IMR-90 (cell line): ENCODE measurements around the gene IL36B. TPM values are rescaled to one million over a fixed set of nuclear protein-coding genes. Genes with fewer than 3 reads are reported as not detected.

Source experiments
- ATAC-seq: fragments of 200-7000 bp; cut with Tn5 transposase; 2 replicates; pipeline ENCODE4 v1.9.1; 2020; ENCODE audit warnings: low read depth, mild to moderate bottlenecking, moderate library complexity
- BruUV-seq: library from RNA; stranded (reverse); fragments of 400-500 nt; replicated peaks from 2 replicates; lab custom pipeline; 2021; lab: Mats Ljungman, UMichigan
- CTCF ChIA-PET: fragments of 300-600 bp; formaldehyde crosslinking; extraction: SDS; loops from one replicate; lab custom pipeline; 2021; ENCODE audit warnings: antibody characterized with exemption; lab: Yijun Ruan, JAX
- POLR2A ChIA-PET: fragments of 300-600 bp; sonication (Branson Sonifier 250); formaldehyde crosslinking; loops from one replicate; lab custom pipeline; 2022; ENCODE audit warnings: antibody characterized with exemption; ENCODE audit not compliant: unreplicated experiment; lab: Charles Lee
- DNase-seq: peaks from one replicate; pipeline ENCODE4 v3.0.0; 2013
- H2AFZ ChIP-seq: replicated peaks from 2 replicates; pipeline ENCODE3; 2013; ENCODE audit warnings: low read length, mild to moderate bottlenecking; ENCODE audit not compliant: poor library complexity
- H2AK5ac ChIP-seq: 2 replicates; pipeline ENCODE4 v1.6.1; 2013; ENCODE audit warnings: low read depth, low read length, inconsistent platforms
- H2AK9ac ChIP-seq: replicated peaks from 2 replicates; pipeline ENCODE3; 2013; ENCODE audit warnings: mild to moderate bottlenecking, low read depth, low read length, moderate library complexity; ENCODE audit not compliant: poor library complexity
- H2BK120ac ChIP-seq: 2 replicates; pipeline ENCODE4 v1.6.1; 2013; ENCODE audit warnings: low read depth, low read length, inconsistent platforms
- H2BK15ac ChIP-seq: 3 replicates; pipeline ENCODE4 v1.6.1; 2013; ENCODE audit warnings: low read depth, low read length, inconsistent platforms
- H2BK20ac ChIP-seq: 2 replicates; pipeline ENCODE4 v1.6.1; 2013; ENCODE audit warnings: low read depth, mild to moderate bottlenecking, inconsistent platforms, low read length, moderate library complexity
- H2BK5ac ChIP-seq: 2 replicates; pipeline ENCODE4 v1.6.1; 2013; ENCODE audit warnings: mild to moderate bottlenecking, low read depth, low read length, inconsistent platforms; ENCODE audit not compliant: poor library complexity, severe bottlenecking
- H3K14ac ChIP-seq: replicated peaks from 2 replicates; pipeline ENCODE4 v1.6.1; 2013; ENCODE audit warnings: low read depth, low read length, inconsistent platforms
- H3K18ac ChIP-seq: 2 replicates; pipeline ENCODE4 v1.6.1; 2013; ENCODE audit warnings: low read depth, low read length, control low read depth
- H3K23ac ChIP-seq: 2 replicates; pipeline ENCODE4 v1.6.1; 2013; ENCODE audit warnings: low read depth, low read length, inconsistent platforms
- H3K27ac ChIP-seq: 2 replicates; pipeline ENCODE4 v1.5.1; 2013; ENCODE audit warnings: mild to moderate bottlenecking, control low read depth, low read length; ENCODE audit not compliant: insufficient read depth
- H3K27me3 ChIP-seq: 2 replicates; pipeline ENCODE4 v1.6.1; 2013; ENCODE audit warnings: low read length; ENCODE audit not compliant: control insufficient read depth, insufficient read depth
- H3K36me3 ChIP-seq: 2 replicates; pipeline ENCODE4 v1.6.1; 2013; ENCODE audit warnings: low read length, mixed read lengths; ENCODE audit not compliant: control insufficient read depth, insufficient read depth
- H3K4ac ChIP-seq: 2 replicates; pipeline ENCODE4 v1.6.1; 2013; ENCODE audit warnings: low read depth, low read length, inconsistent platforms
- H3K4me1 ChIP-seq: 2 replicates; pipeline ENCODE4 v1.6.1; 2013; ENCODE audit warnings: low read length, mixed read lengths; ENCODE audit not compliant: control insufficient read depth, insufficient read depth
- H3K4me2 ChIP-seq: 2 replicates; pipeline ENCODE4 v1.6.1; 2013; ENCODE audit warnings: low read depth, mild to moderate bottlenecking, control low read depth, low read length, moderate library complexity
- H3K4me3 ChIP-seq: 2 replicates; pipeline ENCODE4 v1.5.1; 2013; ENCODE audit warnings: low read depth, mild to moderate bottlenecking, control low read depth, low read length, moderate library complexity; ENCODE audit not compliant: insufficient read depth
- H3K56ac ChIP-seq: 2 replicates; pipeline ENCODE4 v1.6.1; 2013; ENCODE audit warnings: low read length, inconsistent platforms; ENCODE audit not compliant: insufficient read depth; ENCODE audit errors: extremely low read depth
- H3K79me1 ChIP-seq, 2 experiments: 2 replicates each; pipeline ENCODE4 v1.6.1; 2013; ENCODE audit warnings: low read length in 2 of 2, inconsistent platforms in 1 of 2, low read depth in 1 of 2
- H3K9ac ChIP-seq: 2 replicates; pipeline ENCODE4 v1.6.1; 2013; ENCODE audit warnings: low read depth, low read length, control low read depth
- H3K9me1 ChIP-seq: 2 replicates; pipeline ENCODE4 v1.6.1; 2013; ENCODE audit warnings: low read length, inconsistent platforms; ENCODE audit not compliant: insufficient read depth
- H3K9me3 ChIP-seq: 2 replicates; pipeline ENCODE4 v1.6.1; 2013; ENCODE audit warnings: low read length; ENCODE audit not compliant: control insufficient read depth, insufficient read depth
- H4K20me1 ChIP-seq: 2 replicates; pipeline ENCODE4 v1.6.1; 2013; ENCODE audit warnings: low read length, inconsistent platforms; ENCODE audit not compliant: insufficient read depth
- H4K5ac ChIP-seq: 2 replicates; pipeline ENCODE4 v1.6.1; 2013; ENCODE audit warnings: mild to moderate bottlenecking, low read depth, low read length, control low read depth
- H4K8ac ChIP-seq, 2 experiments: 2 replicates each; pipeline ENCODE4 v1.6.1; 2013; ENCODE audit warnings: low read depth in 2 of 2, low read length in 2 of 2, control low read depth in 1 of 2, inconsistent platforms in 1 of 2
- H4K91ac ChIP-seq: 2 replicates; pipeline ENCODE4 v1.6.1; 2013; ENCODE audit warnings: low read depth, low read length, inconsistent platforms; ENCODE audit not compliant: insufficient read depth
- BHLHE40 ChIP-seq: fragments of 150-350 bp; IDR thresholded peaks from 2 replicates; pipeline ENCODE4 v1.6.1; 2016; ENCODE audit warnings: mild to moderate bottlenecking, low read depth, low read length
- CEBPB ChIP-seq: IDR thresholded peaks from 2 replicates; pipeline ENCODE4 v1.6.1; 2012; ENCODE audit warnings: low read depth, low read length, improper control_type of control experiment
- CHD1 ChIP-seq: IDR thresholded peaks from 2 replicates; pipeline ENCODE4 v1.6.1; 2012; ENCODE audit warnings: low read depth, low read length, improper control_type of control experiment
- FOS ChIP-seq: fragments of 150-350 bp; IDR thresholded peaks from 2 replicates; pipeline ENCODE4 v1.6.1; 2016; ENCODE audit warnings: low read depth, low read length
- MAFK ChIP-seq: IDR thresholded peaks from 2 replicates; pipeline ENCODE4 v1.6.1; 2012; ENCODE audit warnings: low read depth, low read length, improper control_type of control experiment
- MAZ ChIP-seq: IDR thresholded peaks from 2 replicates; pipeline ENCODE4 v1.6.1; 2012; ENCODE audit warnings: low read depth, mild to moderate bottlenecking, low read length, improper control_type of control experiment, moderate library complexity, borderline replicate concordance
- MXI1 ChIP-seq: IDR thresholded peaks from 2 replicates; pipeline ENCODE4 v1.6.1; 2012; ENCODE audit warnings: low read depth, mild to moderate bottlenecking, low read length, moderate library complexity, borderline replicate concordance
- NFE2L2 ChIP-seq: fragments of 150-350 bp; IDR thresholded peaks from 2 replicates; pipeline ENCODE4 v1.6.1; 2016; ENCODE audit warnings: low read depth, mild to moderate bottlenecking, low read length
- POLR2A ChIP-seq: IDR thresholded peaks from 2 replicates; pipeline ENCODE4 v1.6.1; 2012; ENCODE audit warnings: mild to moderate bottlenecking, low read depth, low read length
- RAD21 ChIP-seq: IDR thresholded peaks from 2 replicates; pipeline ENCODE4 v1.6.1; 2012; ENCODE audit warnings: low read length, improper control_type of control experiment
- RCOR1 ChIP-seq: IDR thresholded peaks from 2 replicates; pipeline ENCODE4 v1.6.1; 2012; ENCODE audit warnings: mild to moderate bottlenecking, low read length, improper control_type of control experiment; ENCODE audit not compliant: insufficient replicate concordance
- RFX5 ChIP-seq: IDR thresholded peaks from 2 replicates; pipeline ENCODE4 v1.8.0; 2012; ENCODE audit warnings: low read depth, mild to moderate bottlenecking, low read length, moderate library complexity
- SMC3 ChIP-seq: fragments of 150-350 bp; IDR thresholded peaks from 2 replicates; pipeline ENCODE4 v1.6.1; 2016; ENCODE audit warnings: low read depth, mild to moderate bottlenecking, antibody characterized with exemption, low read length, moderate library complexity
- dilution Hi-C: fragments of 300-500 bp; cut with HindIII; formaldehyde crosslinking; loops from one replicate; pipeline ENCODE4 v1.14.3; 2018; ENCODE audit warnings: low sequenced_read_pairs; ENCODE audit not compliant: unreplicated experiment
- in situ Hi-C: fragments of 300-500 bp; cut with MboI; formaldehyde crosslinking; loops from 3 replicates; pipeline ENCODE4 v1.14.3; 2019; ENCODE audit warnings: low sequenced_read_pairs, inconsistent platforms, mixed read lengths
- intact Hi-C: fragments of 100-400 bp; cut with micrococcal nuclease; formaldehyde crosslinking; loops from 2 replicates; pipeline ENCODE4 v1.10.0; 2022
- polyA plus RNA-seq, 3 experiments: library from polyadenylated mRNA; depleted of rRNA; stranded (reverse); fragments of >200 nt; gene quantifications; 2 replicates each; pipeline ENCODE4 v1.2.3, GENCODE V29; 2012; ENCODE audit warnings: low replicate concordance in 1 of 3
- total RNA-seq: library from RNA; depleted of rRNA; stranded (reverse); fragments of >200 nt; gene quantifications from 2 replicates; pipeline ENCODE4 v1.2.3, GENCODE V29; 2012
- TF ChIP-seq, protein P1 (sequence below): fragments of 150-350 bp; IDR thresholded peaks from 2 replicates; pipeline ENCODE4 v1.6.1; 2017; ENCODE audit warnings: mild to moderate bottlenecking, antibody characterized with exemption, low read length, low read depth
- TF ChIP-seq, protein P2 (sequence below): fragments of 150-350 bp; IDR thresholded peaks from 2 replicates; pipeline ENCODE4 v1.6.1; 2016; ENCODE audit warnings: low read depth, mild to moderate bottlenecking, low read length, moderate library complexity, borderline replicate concordance
- TF ChIP-seq, protein P3 (sequence below): conservative IDR thresholded peaks from 2 replicates; pipeline ENCODE4 v1.5.1; 2012; ENCODE audit warnings: mild to moderate bottlenecking, low read depth, low read length, improper control_type of control experiment

IL36B gene
- total and polyA plus RNA-seq, 2 of the 4 experiments (the other 2 are of a cell fraction): not detected

DNA sequence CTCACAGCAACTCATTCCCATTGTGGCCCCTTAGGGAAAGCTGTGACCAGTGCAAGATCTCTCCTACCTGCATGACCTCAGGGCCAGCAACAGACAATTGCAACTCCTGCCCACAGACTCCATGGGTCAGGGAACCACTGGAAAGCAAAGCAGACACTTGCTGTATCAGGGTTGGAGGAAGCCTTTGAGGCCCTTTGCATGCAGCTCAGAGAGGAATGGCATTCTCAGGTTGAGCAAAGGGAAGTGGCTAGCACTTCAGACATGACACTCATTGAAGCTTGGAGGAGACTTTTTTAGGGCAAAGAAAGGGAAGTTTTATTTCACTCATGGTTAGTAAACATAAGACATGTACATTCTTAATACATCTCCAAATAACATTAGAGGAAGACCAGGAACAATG is 37.2 kb upstream of the IL36B start:
- intact Hi-C loops (no loop called here), dilution Hi-C loops (no loop called here), in situ Hi-C loops (no loop called here)
- Histone ChIP-seq H4K20me1 (no peaks in the 10 kb centered on the region), H3K27ac (no peak overlapping the region), H3K9me3 (no peaks in the 10 kb centered on the region), H2BK5ac (no peak overlapping the region), H3K4me1 (no peaks in the 10 kb centered on the region), H3K4me3 (no peak overlapping the region), H2BK120ac (no peak overlapping the region), H2AK5ac (no peak overlapping the region), H3K9me1 (no peaks in the 10 kb centered on the region), H2BK15ac (no peak overlapping the region), H4K91ac (no peak overlapping the region), H2BK20ac (no peak overlapping the region), H3K79me1 (no peaks in the 10 kb centered on the region), H3K56ac (no peak overlapping the region), H3K18ac (no peak overlapping the region), H3K14ac (no peak overlapping the region), H3K36me3 (no peaks in the 10 kb centered on the region), H3K23ac (no peak overlapping the region), H3K27me3 (peaks cover 6% of the 10 kb centered on the region; the same call in 1 of the 2 replicates), H4K5ac (no peak overlapping the region), H3K4me2 (no peak overlapping the region), H2AFZ (no peak overlapping the region), H2AK9ac (no peak overlapping the region), H4K8ac (no peak overlapping the region), H3K9ac (no peak overlapping the region), H3K4ac (no peak overlapping the region)
- no TSS peak for BruUV-seq
- ATAC-seq (no peak), DNase-seq (no peak)
- CTCF ChIA-PET: no interaction called here
- no peak for TF ChIP-seq MAZ
- TF ChIP-seq, protein P1, sequence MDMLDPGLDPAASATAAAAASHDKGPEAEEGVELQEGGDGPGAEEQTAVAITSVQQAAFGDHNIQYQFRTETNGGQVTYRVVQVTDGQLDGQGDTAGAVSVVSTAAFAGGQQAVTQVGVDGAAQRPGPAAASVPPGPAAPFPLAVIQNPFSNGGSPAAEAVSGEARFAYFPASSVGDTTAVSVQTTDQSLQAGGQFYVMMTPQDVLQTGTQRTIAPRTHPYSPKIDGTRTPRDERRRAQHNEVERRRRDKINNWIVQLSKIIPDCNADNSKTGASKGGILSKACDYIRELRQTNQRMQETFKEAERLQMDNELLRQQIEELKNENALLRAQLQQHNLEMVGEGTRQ: no peak
- no peak for TF ChIP-seq MAFK
- TF ChIP-seq, protein P2, sequence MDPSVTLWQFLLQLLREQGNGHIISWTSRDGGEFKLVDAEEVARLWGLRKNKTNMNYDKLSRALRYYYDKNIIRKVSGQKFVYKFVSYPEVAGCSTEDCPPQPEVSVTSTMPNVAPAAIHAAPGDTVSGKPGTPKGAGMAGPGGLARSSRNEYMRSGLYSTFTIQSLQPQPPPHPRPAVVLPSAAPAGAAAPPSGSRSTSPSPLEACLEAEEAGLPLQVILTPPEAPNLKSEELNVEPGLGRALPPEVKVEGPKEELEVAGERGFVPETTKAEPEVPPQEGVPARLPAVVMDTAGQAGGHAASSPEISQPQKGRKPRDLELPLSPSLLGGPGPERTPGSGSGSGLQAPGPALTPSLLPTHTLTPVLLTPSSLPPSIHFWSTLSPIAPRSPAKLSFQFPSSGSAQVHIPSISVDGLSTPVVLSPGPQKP: no peak
- TF ChIP-seq RAD21: no peak
- no peak for TF ChIP-seq CEBPB
- TF ChIP-seq CHD1: no peak
- no peak for TF ChIP-seq MXI1
- TF ChIP-seq SMC3: no peak
- TF ChIP-seq NFE2L2: no peak
- no peak for TF ChIP-seq FOS
- TF ChIP-seq BHLHE40: no peak
- TF ChIP-seq RFX5: no peak
- no peak for TF ChIP-seq RCOR1
- TF ChIP-seq, protein P3, sequence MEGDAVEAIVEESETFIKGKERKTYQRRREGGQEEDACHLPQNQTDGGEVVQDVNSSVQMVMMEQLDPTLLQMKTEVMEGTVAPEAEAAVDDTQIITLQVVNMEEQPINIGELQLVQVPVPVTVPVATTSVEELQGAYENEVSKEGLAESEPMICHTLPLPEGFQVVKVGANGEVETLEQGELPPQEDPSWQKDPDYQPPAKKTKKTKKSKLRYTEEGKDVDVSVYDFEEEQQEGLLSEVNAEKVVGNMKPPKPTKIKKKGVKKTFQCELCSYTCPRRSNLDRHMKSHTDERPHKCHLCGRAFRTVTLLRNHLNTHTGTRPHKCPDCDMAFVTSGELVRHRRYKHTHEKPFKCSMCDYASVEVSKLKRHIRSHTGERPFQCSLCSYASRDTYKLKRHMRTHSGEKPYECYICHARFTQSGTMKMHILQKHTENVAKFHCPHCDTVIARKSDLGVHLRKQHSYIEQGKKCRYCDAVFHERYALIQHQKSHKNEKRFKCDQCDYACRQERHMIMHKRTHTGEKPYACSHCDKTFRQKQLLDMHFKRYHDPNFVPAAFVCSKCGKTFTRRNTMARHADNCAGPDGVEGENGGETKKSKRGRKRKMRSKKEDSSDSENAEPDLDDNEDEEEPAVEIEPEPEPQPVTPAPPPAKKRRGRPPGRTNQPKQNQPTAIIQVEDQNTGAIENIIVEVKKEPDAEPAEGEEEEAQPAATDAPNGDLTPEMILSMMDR: no peak
- no peak for TF ChIP-seq POLR2A
- POLR2A ChIA-PET: no interaction called here
